B cell (primary cell): ENCODE measurements around the gene ASF1A.

Experiments
- CTCF ChIP-seq: fragments of 200-600 bp; IDR thresholded peaks from one replicate; pipeline ENCODE4 v1.8.0; 2022; ENCODE audit warnings: antibody characterized with exemption, mild to moderate bottlenecking
- EZH2 ChIP-seq: IDR thresholded peaks from 2 replicates; pipeline ENCODE4 v1.6.1; 2012; ENCODE audit warnings: borderline replicate concordance, low read depth, mild to moderate bottlenecking, moderate library complexity, low read length; ENCODE audit not compliant: insufficient read depth, poor library complexity, severe bottlenecking

- TF ChIP-seq CTCF (no peak), EZH2 (no peak)
Observed at GRCh38 chr6:118865100-118865391, 28.9 kb upstream of the ASF1A start.
